Stimulated activated naive CD4-positive, alpha-beta T cell (primary cell): ENCODE data around the gene ADAP1.

Experiments used
- DNase-seq, 6 experiments: peaks; one replicate each; lab custom pipeline; 2025; lab: John Stamatoyannopoulos, UW

The ADAP1 gene

DNA sequence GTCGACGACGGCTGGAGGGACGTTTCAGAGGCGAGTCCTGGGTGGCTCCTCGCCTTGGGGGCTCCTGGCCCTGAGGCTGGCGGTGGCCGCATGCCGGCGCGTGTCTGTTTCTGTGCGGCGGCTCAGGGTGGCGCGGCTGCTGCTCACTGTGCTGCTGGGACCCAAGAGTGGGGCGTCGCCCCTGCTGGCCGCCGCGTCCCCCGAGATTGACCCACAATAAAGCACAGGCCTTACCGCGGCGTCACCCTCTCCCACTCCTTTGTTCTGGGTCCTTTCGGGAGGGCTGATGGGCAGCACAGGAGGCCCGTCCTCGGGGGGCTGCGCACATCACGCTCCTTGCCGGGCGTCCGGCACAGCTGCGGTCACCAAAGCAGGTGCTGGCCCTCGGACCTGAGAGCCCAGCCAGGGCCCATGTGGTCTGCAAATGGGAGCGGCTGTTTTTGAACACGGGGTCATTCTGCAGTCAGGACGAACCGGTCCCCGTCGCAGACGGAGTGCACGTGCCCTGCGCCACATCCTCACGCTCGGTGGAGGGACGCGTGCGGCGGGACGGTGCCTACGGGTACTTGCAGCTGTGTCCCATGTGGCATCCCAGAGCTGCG, 58.9 kb downstream of the ADAP1 start:
- no peak for DNase-seq

DNA sequence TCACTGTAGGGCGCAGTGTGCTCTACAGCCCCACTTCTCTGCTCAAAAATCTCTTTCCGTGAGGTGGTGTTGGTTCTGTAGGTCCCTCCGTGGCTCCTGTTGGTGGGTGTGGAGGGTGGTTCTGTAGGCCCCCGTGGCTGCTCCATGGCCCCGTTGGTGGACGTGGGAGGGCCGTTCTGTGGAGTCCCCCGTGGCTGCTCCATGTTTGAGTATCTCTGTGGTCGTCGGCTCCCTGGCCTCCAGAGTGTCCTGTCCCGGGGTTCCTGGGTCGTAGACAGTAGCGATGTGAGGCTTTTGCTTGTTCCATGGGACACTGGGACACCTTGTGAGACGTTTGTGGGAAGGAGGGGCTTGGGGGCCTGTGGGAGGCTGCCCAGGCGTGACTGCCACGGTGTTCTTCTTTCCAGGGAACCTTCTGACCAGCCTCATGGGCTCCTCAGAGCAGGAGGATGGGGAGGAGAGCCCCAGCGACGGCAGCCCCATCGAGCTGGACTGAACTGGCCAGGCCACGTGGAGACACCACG, 59.5 kb downstream of the ADAP1 start:
- DNase-seq: no peak

DNA sequence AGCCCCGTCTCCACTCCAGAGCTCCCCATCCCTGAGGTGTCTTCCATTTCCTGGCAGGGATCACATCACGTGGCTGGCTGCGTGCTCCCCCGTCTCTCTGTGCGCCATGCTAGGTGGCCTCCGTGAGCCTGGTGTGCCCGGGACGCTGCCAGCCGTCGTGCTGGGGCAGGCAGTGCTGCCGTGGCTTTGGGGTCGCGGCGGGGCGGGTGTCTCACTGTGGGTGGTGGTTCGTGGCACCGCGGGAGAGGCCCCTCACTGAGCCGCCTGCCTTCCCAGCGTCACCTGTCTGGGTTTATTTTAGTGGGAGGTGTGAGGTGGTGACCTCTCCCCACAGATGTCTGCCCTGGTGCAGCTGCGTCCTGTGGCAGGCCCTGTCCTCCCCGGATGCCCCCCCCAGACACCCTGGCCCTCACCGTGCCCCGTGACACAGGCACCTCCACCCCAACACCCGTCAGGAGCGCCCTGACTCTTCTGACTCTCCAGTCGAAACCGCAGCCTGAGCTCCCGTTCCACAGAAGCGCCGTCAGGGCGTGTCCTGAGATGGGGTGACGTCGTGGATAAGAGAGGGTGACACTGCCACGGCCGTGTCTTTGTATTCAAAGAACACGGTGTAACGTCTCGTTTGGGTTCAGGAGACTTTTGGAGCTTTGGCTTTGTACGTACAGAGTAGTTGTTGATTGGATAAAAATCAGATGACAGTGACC, 60.2 kb downstream of the ADAP1 start:
- DNase-seq: no peak

DNA sequence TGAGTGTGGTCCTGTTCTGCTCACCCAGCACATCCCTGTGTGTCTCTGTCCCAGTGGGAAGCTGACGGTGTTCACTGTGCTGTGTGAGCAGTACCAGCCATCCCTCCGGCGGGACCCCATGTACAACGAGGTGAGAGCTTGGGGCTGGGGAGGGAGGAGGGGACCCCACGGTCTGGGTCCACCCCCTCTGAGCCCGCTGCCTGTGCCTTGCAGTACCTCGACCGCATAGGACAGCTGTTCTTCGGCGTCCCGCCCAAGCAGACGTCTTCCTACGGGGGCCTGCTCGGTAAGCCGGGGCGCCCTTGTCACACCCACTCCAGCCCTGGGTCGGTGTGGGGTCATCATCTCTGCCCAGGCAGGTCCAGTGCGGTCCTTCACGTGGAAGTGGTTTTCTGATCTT, 60.8 kb downstream of the ADAP1 start:
- DNase-seq: no peak

DNA sequence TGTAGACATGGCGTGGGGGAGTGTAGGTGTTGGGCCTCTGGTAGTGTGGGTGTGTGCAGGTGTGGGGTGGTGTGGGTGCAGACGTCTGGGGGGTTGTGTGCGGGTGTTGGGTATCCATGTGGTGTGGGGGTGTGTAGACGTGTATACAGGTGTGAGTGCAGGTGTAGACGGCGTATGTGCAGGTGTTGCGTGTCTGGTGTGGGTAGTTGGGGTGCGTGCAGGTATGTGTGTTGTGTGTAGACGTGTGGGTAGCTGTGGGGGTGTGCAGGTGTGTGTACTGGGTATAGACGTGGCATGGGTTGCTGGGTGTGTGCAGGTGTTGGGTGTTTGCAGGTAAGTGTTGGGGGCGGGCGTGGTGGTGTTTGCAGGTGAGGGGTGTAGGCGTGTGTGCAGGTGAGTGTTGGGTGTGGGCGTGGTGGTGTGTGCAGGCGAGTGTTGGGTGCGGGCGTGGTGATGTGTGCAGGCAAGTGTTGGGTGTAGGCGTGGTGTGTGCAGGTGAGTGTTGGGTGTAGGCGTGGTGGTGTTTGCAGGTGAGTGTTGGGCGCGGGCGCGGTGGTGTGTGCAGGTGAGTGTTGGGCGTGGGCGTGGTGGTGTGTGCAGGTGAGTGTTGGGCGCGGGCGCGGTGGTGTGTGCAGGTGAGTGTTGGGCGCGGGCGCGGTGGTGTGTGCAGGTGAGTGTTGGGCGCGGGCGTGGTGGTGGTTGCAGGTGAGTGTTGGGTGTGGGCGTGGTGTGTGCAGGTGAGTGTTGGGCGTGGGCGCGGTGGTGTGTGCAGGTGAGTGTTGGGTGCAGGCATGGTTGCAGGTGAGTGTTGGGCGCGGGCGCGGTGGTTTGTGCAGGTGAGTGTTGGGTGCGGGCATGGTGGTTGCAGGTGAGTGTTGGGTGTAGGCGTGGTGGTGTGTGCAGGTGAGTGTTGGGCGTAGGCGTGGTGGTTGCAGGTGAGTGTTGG, 61.6 kb downstream of the ADAP1 start:
- DNase-seq: no peak

DNA sequence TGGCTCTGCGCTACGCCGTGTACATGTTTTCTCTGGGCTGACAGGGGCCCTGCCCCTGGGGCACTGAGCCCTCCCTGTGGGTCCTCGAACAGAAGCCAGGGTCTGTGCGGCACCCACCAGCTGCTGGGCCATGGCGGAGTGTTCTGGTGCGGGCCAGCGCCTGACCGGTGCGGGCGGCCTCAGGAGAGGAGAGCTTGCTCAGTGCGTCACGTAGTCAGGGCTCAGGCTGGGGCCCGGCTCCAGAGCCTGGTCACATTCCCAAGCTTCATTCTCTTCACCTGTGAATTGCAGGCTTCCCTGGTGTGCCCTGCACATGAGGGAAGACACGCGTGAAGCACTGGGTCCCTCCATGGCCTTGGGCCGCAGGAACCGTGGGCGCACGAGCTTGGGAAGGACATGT, 62.7 kb downstream of the ADAP1 start:
- no peak for DNase-seq

DNA sequence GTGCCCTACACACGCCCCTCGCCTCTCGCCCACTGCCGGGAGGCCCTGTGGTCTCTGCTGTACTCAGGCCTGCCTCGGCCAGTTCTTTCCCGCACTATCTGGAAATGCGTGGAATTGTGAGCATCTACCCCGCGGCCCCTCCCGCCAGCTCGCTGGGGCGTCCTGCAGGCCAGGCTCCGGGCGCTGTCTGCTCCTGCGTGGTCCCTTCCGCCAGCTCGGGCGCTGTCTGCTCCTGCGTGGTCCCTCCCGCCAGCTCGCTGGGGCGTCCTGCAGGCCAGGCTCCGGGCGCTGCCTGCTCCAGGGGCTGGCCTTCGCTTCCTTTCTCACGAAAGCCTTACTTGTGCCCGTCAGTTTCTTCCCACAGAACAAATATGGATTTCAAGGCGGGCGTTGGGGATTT, 63.2 kb downstream of the ADAP1 start:
- DNase-seq: no peak

DNA sequence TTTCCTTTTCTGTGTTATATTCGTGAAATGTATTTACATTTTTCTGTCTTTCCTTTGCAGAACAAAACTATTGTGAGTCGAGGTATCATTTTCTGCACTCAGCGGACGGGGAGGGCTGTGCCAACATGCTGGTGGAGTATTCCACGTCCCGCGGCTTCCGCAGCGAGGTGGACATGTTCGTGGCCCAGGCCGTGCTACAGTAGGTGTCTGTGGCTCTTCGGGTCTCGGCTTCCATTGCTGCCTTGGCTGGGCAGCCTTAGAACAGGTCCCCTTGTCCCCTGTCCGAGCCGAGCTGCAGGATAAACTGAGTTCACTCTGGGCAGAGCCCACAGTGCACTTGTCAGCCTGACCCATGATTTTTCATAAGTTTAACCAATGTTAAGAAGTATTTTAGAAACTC, 63.6 kb downstream of the ADAP1 start:
- no peak for DNase-seq

DNA sequence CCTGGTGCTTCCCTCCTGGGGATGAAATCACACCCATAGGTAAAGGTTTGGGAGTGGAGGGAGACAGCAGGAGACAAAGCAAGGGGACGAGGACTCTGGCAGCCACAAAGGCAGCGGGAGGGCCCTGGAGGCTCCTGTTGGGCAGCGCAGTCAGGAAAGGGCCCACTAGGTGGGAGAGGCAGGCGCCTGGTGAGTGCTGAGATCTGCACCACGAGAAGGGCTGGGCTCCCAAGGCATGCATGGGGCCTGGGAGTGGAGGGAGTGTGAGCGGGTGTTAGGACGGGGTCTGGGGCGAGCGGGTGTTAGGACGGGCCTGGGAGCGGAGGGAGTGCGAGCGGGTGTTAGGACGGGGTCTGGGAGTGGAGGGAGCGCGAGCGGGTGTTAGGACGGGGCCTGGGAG, 65.1 kb downstream of the ADAP1 start:
- DNase-seq: no peak

DNA sequence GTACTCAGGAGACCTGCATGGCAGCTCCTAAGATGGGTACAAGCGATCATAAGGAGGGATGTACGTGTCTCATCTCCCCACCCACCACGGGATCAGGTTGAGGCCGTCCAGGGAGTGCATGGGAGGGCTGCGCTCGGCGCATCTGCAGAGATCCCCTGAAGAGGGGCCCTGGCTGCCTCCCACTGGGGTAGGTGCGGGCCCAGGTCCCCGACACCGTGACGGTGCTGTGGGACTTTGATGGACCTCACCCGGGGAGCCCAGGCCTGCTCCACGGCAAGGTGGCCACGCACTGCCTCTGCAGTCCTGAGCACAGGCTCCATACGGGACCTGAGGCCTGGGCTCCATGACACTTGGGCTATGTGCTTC, 65.5 kb downstream of the ADAP1 start:
- no peak for DNase-seq

DNA sequence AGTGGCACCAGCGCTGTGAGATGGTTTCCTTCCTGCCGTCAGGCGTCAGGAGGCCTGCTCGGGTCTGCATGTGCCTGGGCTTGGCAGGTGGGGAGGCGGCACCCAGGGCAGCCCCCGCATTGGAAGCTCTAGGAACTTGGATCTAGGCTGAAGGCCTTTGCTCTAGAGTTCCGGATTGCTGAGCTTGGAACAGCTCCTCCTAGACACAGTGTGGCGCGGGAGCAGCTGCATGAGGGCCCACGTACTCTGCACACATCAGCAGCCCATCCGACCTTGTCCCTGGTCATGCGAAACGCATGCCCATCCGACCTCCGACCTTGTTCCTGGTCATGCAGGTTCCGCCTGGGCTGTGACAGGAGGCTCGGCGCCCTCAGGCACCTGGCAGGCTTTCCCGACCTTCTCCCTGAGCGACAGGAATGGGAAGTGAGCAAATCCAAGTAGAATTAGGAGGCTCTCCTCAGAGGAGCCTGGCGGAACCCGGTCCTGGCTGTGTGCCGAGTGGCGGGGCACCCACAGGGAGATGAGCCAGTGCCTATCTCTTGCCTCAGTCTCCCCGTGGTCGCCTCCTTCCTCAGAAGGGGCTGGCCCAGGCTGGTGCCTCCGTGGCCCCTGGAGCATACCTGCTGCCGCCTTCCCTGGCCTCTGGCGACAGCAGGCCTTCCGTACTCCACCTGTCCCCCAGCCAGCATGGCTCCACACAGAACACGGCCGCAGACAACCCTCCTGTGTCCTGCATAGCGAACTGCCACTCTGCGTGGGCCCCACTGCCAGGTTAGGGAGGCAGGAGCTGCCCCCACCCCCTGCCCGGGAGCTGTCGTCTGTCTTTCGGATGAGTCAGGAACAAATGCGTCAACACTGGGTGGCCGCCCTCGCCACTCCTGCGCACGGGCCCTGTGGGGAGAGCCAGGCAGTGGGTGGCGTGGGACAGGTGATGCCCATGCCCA, 66.1 kb downstream of the ADAP1 start:
- no peak for DNase-seq

DNA sequence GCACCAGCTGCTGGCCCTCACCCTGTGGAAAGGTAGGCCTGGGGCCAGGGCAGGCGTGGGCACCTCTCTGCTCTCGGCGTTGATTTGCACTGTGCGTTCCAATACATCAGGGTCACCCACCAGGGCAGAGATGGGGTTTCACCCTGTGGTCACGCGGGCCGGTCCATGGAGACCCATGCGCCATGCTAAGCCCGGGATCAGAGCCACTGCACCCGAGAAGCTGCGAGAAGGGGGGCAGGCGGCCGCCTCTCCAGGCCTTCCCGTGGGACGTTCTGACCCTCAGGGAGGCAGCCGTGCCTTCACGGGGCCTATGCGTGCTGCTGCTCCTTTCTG, 67.0 kb downstream of the ADAP1 start:
- DNase-seq: no peak

DNA sequence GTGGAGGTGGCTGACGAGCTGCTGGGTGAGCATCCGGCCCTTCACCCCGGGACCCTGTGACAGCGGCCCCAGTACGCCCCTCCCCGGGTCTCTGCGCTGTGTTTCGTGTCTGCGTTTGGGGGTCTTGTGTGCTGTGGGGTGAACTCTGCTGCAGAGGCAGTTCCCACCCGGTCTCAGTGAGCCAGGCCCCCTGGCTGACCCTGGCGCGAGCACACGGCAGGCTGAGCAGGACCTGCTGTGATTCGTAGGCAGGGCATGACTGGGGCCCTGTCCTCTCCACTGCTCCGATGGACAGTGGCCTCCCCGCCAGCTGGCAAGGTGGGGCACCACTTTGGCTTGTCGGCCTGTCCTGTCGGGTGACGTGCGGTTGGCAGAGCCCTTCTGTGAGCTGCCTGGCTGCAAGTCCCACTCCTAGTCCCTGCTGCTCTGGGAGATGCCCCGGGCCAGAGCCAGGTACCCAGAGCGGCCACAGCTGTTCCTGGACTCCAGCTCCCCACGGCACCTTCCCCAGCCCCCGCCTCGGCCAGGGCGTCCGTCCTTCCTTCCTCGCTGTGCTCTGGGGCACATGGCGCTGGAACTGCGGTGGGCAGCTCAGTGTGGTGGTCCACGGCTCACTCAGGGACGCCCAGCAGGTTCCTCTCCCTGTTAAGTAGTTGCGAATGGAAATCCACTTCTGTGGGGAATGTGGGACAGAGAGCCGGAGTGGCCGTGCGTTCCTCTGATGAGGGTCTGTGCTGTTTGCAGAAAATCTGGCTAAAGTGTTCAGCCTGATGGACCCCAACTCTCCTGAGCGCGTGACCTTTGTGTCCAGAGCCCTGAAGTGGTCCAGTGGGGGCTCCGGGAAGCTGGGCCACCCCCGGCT, 67.6 kb downstream of the ADAP1 start:
- DNase-seq: no peak

DNA sequence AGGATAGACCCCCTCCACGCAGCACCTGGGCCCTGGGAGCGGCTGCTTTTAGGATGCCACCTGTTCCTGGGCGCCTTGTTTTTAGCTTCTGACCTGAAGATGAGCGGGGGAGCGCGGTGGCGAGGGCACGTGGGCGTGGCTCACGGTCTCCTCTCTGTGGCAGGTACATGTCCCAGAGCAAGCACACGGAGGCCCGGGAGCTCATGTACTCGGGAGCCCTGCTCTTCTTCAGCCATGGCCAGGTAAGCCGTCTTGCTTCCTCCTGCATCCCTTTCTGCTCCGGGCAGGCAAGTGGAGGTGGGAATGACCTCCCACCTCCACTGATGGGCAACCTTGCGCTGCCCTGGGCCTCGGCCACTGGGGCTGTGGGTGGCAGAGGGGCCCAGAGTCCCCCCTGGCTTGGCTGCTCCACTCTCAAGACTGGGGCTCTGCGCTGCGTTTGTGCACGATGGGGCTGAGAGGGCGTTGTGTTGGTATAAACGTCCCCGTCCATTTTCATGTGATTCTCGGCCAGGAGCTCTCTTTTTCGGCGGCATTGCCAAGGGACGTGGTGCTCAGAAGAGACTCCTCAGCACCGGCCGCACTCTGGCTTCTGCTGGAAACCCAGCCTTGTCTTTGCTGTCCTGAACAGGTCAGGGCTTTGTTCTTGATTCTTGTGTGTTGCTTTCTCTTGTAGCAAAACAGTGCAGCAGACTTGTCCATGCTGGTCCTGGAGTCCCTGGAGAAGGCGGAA, 68.4 kb downstream of the ADAP1 start:
- no peak for DNase-seq

DNA sequence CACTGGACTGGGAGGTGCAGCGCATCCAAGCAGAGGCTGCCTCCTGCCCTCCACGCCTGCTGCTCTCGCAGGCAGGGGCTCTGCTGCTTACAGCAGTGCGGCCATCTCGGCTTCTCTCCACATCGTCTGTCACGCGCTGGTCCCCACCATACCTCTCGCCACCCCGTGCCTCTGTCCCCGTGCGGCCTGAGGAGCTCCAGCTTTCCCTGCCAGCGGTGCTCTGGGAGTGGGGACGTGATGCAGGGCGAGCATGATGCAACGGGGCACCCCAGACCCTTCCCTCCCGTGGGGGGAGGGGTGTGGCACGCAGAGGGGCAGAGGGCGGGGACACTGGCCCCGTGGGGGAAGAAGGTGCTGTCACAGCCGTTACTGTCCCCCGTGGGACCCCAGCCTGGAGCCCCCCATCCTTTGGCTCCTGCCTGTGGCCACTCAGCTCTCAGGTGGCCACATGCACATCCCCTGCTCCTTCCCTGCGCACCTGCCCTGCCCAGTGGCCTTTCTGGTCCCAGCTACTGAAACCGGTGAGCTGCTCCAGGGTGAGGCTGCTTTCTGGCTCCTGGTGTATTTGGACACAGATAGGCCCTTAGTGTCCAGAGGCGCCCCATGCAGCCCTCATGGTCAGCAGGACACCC, 69.1 kb downstream of the ADAP1 start:
- no peak for DNase-seq

DNA sequence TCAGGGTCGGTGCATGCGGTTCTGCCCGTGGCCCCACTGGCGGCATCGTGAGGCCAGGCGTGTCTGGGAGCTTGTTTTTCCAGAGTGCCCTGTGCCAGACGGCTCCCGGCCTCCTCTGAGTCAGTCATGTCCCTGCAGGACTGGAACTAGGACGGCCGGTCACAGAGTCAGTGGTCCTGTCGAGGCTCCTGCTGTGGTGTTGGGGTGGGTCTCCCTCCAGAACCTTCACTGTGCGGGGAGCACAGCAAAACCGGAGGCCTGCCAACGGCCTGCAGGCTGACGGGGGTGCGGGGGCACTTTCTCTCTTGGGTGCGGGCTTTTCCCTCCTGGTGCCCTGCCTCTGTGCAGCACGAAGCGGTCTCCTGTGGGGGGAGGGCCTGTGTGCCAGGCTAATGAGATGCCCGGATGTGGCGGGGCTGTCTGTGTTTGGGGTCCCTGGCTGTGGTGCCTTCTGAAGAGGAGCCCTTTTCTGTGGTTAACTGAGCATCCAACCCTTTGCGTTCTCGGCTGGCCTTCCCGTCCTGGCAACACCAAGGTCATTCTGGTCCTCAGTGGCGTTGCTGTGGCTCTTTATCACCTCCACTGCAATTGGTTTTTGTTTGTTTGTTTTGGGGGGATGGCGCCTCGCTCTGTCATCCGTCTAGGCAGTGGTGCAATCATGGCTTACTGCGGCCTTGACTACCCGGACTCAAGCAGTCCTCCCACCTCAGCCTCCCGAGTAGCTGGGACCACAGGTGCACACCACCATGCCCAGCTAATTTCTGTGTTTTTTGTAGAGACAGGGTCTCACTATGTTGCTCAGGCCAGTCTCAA, 70.1 kb downstream of the ADAP1 start:
- DNase-seq: no peak

DNA sequence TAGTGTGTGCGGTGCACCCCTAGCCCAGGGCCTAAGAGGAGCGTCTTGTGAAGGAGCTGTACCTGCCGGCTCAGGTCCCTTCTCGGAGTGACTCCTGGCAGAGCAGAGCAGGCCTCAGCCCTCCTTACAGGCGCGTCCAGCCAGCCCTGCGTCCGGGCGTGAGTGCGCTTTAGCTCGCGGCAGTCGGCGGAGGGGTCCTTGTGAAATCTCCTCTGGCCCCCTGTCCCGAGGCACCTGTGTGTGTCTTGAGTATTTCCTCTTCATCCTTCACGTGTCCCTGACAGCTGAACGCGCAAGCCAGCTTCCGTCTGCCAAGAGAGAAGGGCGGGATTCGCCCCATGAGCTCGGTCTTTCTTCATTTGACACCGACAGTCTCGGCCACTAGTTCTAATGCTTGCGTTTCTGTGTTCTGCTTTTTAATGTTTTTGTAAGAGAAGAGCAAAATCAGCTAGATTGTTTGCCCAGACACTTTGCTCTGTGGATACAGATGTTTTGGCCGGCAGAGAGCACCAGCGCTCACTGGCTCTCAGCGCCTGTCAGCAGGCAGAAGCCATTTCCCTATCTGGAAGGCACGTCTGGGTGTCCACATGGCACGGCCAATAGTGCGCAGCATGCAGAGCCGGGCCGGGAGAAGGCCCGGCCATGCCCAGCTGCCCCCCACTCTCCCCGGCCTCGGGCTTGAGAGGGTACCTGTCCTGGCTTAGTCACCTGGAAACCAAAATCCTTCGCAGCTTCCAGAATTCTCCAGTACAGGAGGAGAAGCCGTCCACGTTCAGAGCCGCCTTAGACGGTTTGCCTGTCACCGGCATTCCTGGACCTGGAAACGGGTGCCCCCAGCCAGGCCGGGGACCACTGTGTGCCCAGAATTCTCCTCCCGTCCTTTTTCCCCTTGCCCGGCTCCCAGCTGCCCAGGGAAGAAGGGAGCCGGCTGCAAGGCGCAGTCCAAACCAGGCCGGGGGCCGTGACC, 71.1 kb downstream of the ADAP1 start:
- no peak for DNase-seq
